ENCODE results near the gene LIN54.

The LIN54 gene

GRCh38 chr4:82951196-82951595 lies 59.4 kb downstream of the LIN54 start:
- H3K4me3 ChIP-seq (IDR thresholded peaks at IDR 0.05; ENCODE audit: insufficient read depth, low read depth, low read length), result no peak overlapping the region
- no peaks in the 10 kb centered on the region for H4K20me1 ChIP-seq (ENCODE audit: insufficient read depth)
- H3K9ac ChIP-seq, result no peak overlapping the region
- peaks cover 17% of the 10 kb centered on the region for H3K4me1 ChIP-seq (ENCODE audit: low read depth, poor library complexity, severe bottlenecking)
- no peak overlapping the region for H3K4me2 ChIP-seq
- H3K27me3 ChIP-seq (ENCODE audit: insufficient read depth, low read depth), result no peaks in the 10 kb centered on the region
- H3K79me2 ChIP-seq (ENCODE audit: insufficient read depth, low read depth), result no peaks in the 10 kb centered on the region
- no peak overlapping the region for H3K27ac ChIP-seq
- no peaks in the 10 kb centered on the region for H3K36me3 ChIP-seq (ENCODE audit: insufficient read depth)
- H2AFZ ChIP-seq (ENCODE audit: low read depth), result no peak overlapping the region
- TF ChIP-seq CTCF (conservative IDR thresholded peaks at IDR 0.05; ENCODE audit: low read depth, low read length), result no peak

- Histone ChIP-seq H3K4me1 (ENCODE audit: low read depth, poor library complexity, severe bottlenecking) (peaks cover 17% of the 10 kb centered on the region), H3K4me3 (IDR thresholded peaks at IDR 0.05; ENCODE audit: insufficient read depth, low read depth, low read length) (no peak overlapping the region), H3K79me2 (ENCODE audit: insufficient read depth, low read depth) (no peaks in the 10 kb centered on the region), H4K20me1 (ENCODE audit: insufficient read depth) (no peaks in the 10 kb centered on the region), H3K27me3 (ENCODE audit: insufficient read depth, low read depth) (no peaks in the 10 kb centered on the region), H3K36me3 (ENCODE audit: insufficient read depth) (no peaks in the 10 kb centered on the region), H3K9ac (no peak overlapping the region), H2AFZ (ENCODE audit: low read depth) (no peak overlapping the region), H3K4me2 (no peak overlapping the region), H3K27ac (no peak overlapping the region)
- no peak for TF ChIP-seq CTCF (conservative IDR thresholded peaks at IDR 0.05; ENCODE audit: low read depth, low read length)
These were observed 61.9 kb downstream of the LIN54 start for GRCh38 chr4:82948647-82949204.

- Histone ChIP-seq H3K27ac (no peak overlapping the region), H3K4me1 (ENCODE audit: low read depth, poor library complexity, severe bottlenecking) (peaks cover 17% of the 10 kb centered on the region), H3K79me2 (ENCODE audit: insufficient read depth, low read depth) (no peaks in the 10 kb centered on the region), H3K4me2 (no peak overlapping the region), H3K36me3 (ENCODE audit: insufficient read depth) (no peaks in the 10 kb centered on the region), H2AFZ (ENCODE audit: low read depth) (no peak overlapping the region), H3K27me3 (ENCODE audit: insufficient read depth, low read depth) (no peaks in the 10 kb centered on the region), H3K9ac (no peak overlapping the region), H4K20me1 (ENCODE audit: insufficient read depth) (no peaks in the 10 kb centered on the region), H3K4me3 (IDR thresholded peaks at IDR 0.05; ENCODE audit: insufficient read depth, low read depth, low read length) (no peak overlapping the region)
- TF ChIP-seq CTCF (conservative IDR thresholded peaks at IDR 0.05; ENCODE audit: low read depth, low read length), result no peak
These were observed 63.1 kb downstream of the LIN54 start for GRCh38 chr4:82947498-82947897.

GRCh38 chr4:82939414-82939813 lies 71.2 kb downstream of the LIN54 start:
- H3K36me3 ChIP-seq (ENCODE audit: insufficient read depth), result peaks cover 12% of the 10 kb centered on the region; the same call in 1 of the 2 replicates
- H3K27ac ChIP-seq, result no peak overlapping the region
- no peaks in the 10 kb centered on the region for H3K4me1 ChIP-seq (ENCODE audit: low read depth, poor library complexity, severe bottlenecking)
- no peak overlapping the region for H3K9ac ChIP-seq
- no peaks in the 10 kb centered on the region for H3K27me3 ChIP-seq (ENCODE audit: insufficient read depth, low read depth)
- H2AFZ ChIP-seq (ENCODE audit: low read depth), result no peak overlapping the region
- H4K20me1 ChIP-seq (ENCODE audit: insufficient read depth), result no peaks in the 10 kb centered on the region
- no peak for TF ChIP-seq CTCF (conservative IDR thresholded peaks at IDR 0.05; ENCODE audit: low read depth, low read length)
- no peak overlapping the region for H3K4me3 ChIP-seq (IDR thresholded peaks at IDR 0.05; ENCODE audit: insufficient read depth, low read depth, low read length)
- no peaks in the 10 kb centered on the region for H3K79me2 ChIP-seq (ENCODE audit: insufficient read depth, low read depth)
- H3K4me2 ChIP-seq, result no peak overlapping the region
